Endothelial cell of umbilical vein (primary cell): Measurements from ENCODE around the gene CP. TPM values are rescaled to one million over a fixed set of nuclear protein-coding genes. Genes with fewer than 3 reads are reported as not detected.

ENCODE experiments used
- BruUV-seq: library from RNA; stranded (reverse); fragments of 400-500 nt; replicated peaks from 2 replicates; lab custom pipeline; 2021; lab: Mats Ljungman, UMichigan
- CTCF ChIA-PET: fragments of 300-600, 350-600 bp; sonication (Branson Sonifier 250); formaldehyde crosslinking; loops from one replicate; lab custom pipeline; 2021; ENCODE audit warnings: antibody characterized with exemption, inconsistent platforms; lab: Charles Lee
- POLR2A ChIA-PET: fragments of 300-600, 350-600 bp; sonication (Branson Sonifier 250); formaldehyde crosslinking; loops from one replicate; lab custom pipeline; 2021; ENCODE audit warnings: antibody characterized with exemption, inconsistent platforms; lab: Charles Lee
- DNase-seq: peaks from one replicate; pipeline ENCODE4 v3.0.0-alpha.2; 2011; ENCODE audit warnings: low read depth, low spot score
- FAIRE-seq: peaks from 2 replicates; lab custom pipeline; 2011; peaks lifted over from hg19 to GRCh38; lab: Jason Lieb, UNC
- H2AFZ ChIP-seq: 2 replicates; pipeline ENCODE4 v1.6.0; 2012; ENCODE audit warnings: low read depth, low read length, control low read depth, inconsistent platforms
- H3K27ac ChIP-seq: 2 replicates; pipeline ENCODE4 v1.5.1; 2011; ENCODE audit warnings: low read depth, mild to moderate bottlenecking, control low read depth, low read length, moderate library complexity; ENCODE audit not compliant: insufficient read depth
- H3K27me3 ChIP-seq, 2 experiments: 2 replicates each; pipeline versions ENCODE4 v1.6.0 to v1.6.1; 2011; ENCODE audit warnings: low read length in 2 of 2, mixed read lengths in 1 of 2; ENCODE audit not compliant: control insufficient read depth in 2 of 2, insufficient read depth in 2 of 2
- H3K36me3 ChIP-seq, 2 experiments: 2 replicates in 1 of 2; 3 replicates in 1 of 2; pipeline ENCODE4 v1.5.1; 2011; ENCODE audit warnings: low read length in 2 of 2, mild to moderate bottlenecking in 1 of 2, moderate library complexity in 1 of 2; ENCODE audit not compliant: control insufficient read depth in 2 of 2, insufficient read depth in 2 of 2; ENCODE audit errors: extremely low read depth in 1 of 2
- H3K4me1 ChIP-seq: 3 replicates; pipeline ENCODE4 v1.5.1; 2011; ENCODE audit warnings: mild to moderate bottlenecking, low read length; ENCODE audit not compliant: control insufficient read depth, insufficient read depth; ENCODE audit errors: extremely low read depth
- H3K4me2 ChIP-seq: 2 replicates; pipeline ENCODE4 v1.6.1; 2011; ENCODE audit warnings: low read length, control low read depth, mixed read lengths; ENCODE audit not compliant: insufficient read depth
- H3K4me3 ChIP-seq, 3 experiments: fragments of 200-600 bp in 1 of 3; sonication (generic), shearing (Covaris generic) in 1 of 3; replicated peaks in 1 of 3; 2 replicates each; pipeline ENCODE4 v1.5.1; 2011 to 2016; ENCODE audit warnings: control low read depth in 3 of 3, low read length in 3 of 3, mild to moderate bottlenecking in 2 of 3, inconsistent platforms in 1 of 3, low read depth in 1 of 3, moderate library complexity in 1 of 3; ENCODE audit not compliant: insufficient read depth in 1 of 3
- H3K79me2 ChIP-seq: 2 replicates; pipeline ENCODE4 v1.6.0; 2012; ENCODE audit warnings: low read length, inconsistent platforms; ENCODE audit not compliant: control insufficient read depth, insufficient read depth
- H3K9ac ChIP-seq: replicated peaks from 2 replicates; pipeline ENCODE3; 2011; ENCODE audit warnings: low read length, control low read depth; ENCODE audit not compliant: insufficient read depth; ENCODE audit errors: extremely low read depth
- H3K9me1 ChIP-seq: replicated peaks from 3 replicates; pipeline ENCODE4 v1.6.0; 2011; ENCODE audit warnings: mild to moderate bottlenecking, low read length; ENCODE audit not compliant: control insufficient read depth, insufficient read depth; ENCODE audit errors: extremely low read depth
- H3K9me3 ChIP-seq: replicated peaks from 2 replicates; pipeline ENCODE4 v1.5.1; 2012; ENCODE audit warnings: low read length, inconsistent platforms; ENCODE audit not compliant: control insufficient read depth, insufficient read depth
- H4K20me1 ChIP-seq: replicated peaks from 2 replicates; pipeline ENCODE3; 2011; ENCODE audit warnings: mild to moderate bottlenecking, low read length; ENCODE audit not compliant: control insufficient read depth, insufficient read depth; ENCODE audit errors: extremely low read depth
- EZH2 ChIP-seq: IDR thresholded peaks from 2 replicates; pipeline ENCODE4 v1.6.1; 2012; ENCODE audit warnings: borderline replicate concordance, low read depth, mild to moderate bottlenecking, moderate library complexity, low read length, inconsistent platforms; ENCODE audit not compliant: severe bottlenecking
- FOS ChIP-seq: IDR thresholded peaks from 2 replicates; pipeline ENCODE4 v1.6.1; 2011; ENCODE audit warnings: mild to moderate bottlenecking, low read length, moderate library complexity, borderline replicate concordance; ENCODE audit not compliant: insufficient read depth
- GATA2 ChIP-seq: IDR thresholded peaks from 2 replicates; pipeline ENCODE4 v1.7.0; 2011; ENCODE audit warnings: low read depth, mild to moderate bottlenecking, moderate library complexity, mixed read lengths, low read length; ENCODE audit not compliant: insufficient read length, insufficient read depth
- JUN ChIP-seq: IDR thresholded peaks from 2 replicates; pipeline ENCODE4 v1.6.1; 2011; ENCODE audit warnings: borderline replicate concordance, low read depth; ENCODE audit not compliant: insufficient read length, insufficient read depth
- MYC ChIP-seq: IDR thresholded peaks from one replicate; pipeline ENCODE4 v1.6.1; 2011; ENCODE audit warnings: mild to moderate bottlenecking, low read depth, low read length
- POLR2A ChIP-seq: IDR thresholded peaks from 2 replicates; pipeline ENCODE4 v1.6.1; 2012; ENCODE audit warnings: low read depth, mild to moderate bottlenecking, control low read depth, low read length
- POLR2AphosphoS5 ChIP-seq: IDR thresholded peaks from 2 replicates; pipeline ENCODE4 v1.6.1; 2012; ENCODE audit warnings: low read depth, mild to moderate bottlenecking, control low read depth, low read length, moderate library complexity; ENCODE audit not compliant: insufficient read depth
- dilution Hi-C: fragments of 300-500 bp; cut with MboI; formaldehyde crosslinking; loops from one replicate; pipeline ENCODE4 v1.15.0; 2019; ENCODE audit warnings: low sequenced_read_pairs; ENCODE audit not compliant: extremely low pct_ligation_motif_present
- intact Hi-C: fragments of 100-400 bp; cut with micrococcal nuclease; formaldehyde crosslinking; loops from one replicate; pipeline ENCODE4 v1.10.0; 2022
- polyA plus RNA-seq, 4 experiments: library from polyadenylated mRNA; depleted of rRNA in 3 of 4; stranded (reverse) in 3 of 4; unstranded in 1 of 4; fragments of >200 nt; gene quantifications; 2 replicates each; pipeline versions ENCODE4 v1.2.1 to v1.2.3, GENCODE V29; 2011 to 2012; ENCODE audit warnings: missing spikeins in 1 of 4
- total RNA-seq: library from RNA; stranded (reverse); gene quantifications from 2 replicates; pipeline ENCODE4 v1.2.3, GENCODE V29; 2021
- TF ChIP-seq, protein P1 (sequence below), 2 donors: IDR thresholded peaks; 1 replicate in 1 of 2; 2 replicates in 1 of 2; pipeline ENCODE4 v1.5.1; 2011; ENCODE audit warnings: low read length in 2 of 2, mild to moderate bottlenecking in 2 of 2, moderate library complexity in 2 of 2, control low read depth in 1 of 2, inconsistent platforms in 1 of 2, low read depth in 1 of 2; ENCODE audit not compliant: insufficient read depth in 1 of 2; ENCODE audit errors: extremely low read depth in 1 of 2
- TF ChIP-seq, protein P2 (sequence below): IDR thresholded peaks from 2 replicates; pipeline ENCODE4 v1.6.1; 2011; ENCODE audit not compliant: insufficient read depth, insufficient read length

CP gene
- total and polyA plus RNA-seq, 2 donors (not counting 3 experiments of a cell fraction or from before 2014, with no cell fraction given), result not detected

DNA sequence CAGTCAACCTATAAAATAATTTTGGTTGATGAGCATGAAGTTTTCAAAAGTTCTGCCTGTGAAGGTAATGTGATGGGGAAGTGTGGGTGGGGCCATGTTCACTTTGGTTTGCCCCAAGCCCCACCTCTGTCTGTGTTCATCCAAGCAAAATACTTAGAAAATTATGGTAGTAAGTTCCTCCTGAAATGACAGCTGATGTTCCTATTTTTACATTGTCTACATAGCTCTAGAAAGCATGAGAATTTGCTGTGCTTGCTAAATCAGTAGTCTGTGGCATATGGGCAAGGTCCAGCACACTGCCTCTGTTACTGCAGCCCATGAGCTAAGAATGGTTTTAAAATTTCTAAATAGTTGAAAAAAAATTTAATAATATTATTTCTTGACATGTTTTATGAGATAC is 21.9 kb upstream of the CP start:
- Histone ChIP-seq H3K4me1 (peaks cover 17% of the 10 kb centered on the region), H3K27me3 (no peaks in the 10 kb centered on the region), H3K9me1 (no peaks in the 10 kb centered on the region), H3K9ac (no peak overlapping the region), H4K20me1 (no peaks in the 10 kb centered on the region), H3K36me3 (no peaks in the 10 kb centered on the region), H3K79me2 (no peaks in the 10 kb centered on the region), H3K4me3 (no peak overlapping the region), H3K4me2 (no peak overlapping the region), H3K27ac (no peak overlapping the region), H2AFZ (no peak overlapping the region), H3K9me3 (no peaks in the 10 kb centered on the region)
- ChIA-PET CTCF (interaction anchor here (0.9 to 1.5 kb wide), 2 partner anchors 123 to 288 kb away, joined by 3 to 5 read pairs; no protein-coding TSS in a partner anchor), POLR2A (no interaction called here)
- FAIRE-seq (no peak), DNase-seq (no peak)
- dilution Hi-C loops (no loop called here), intact Hi-C loops (no loop called here)
- BruUV-seq, result no TSS peak
- TF ChIP-seq, protein P1, sequence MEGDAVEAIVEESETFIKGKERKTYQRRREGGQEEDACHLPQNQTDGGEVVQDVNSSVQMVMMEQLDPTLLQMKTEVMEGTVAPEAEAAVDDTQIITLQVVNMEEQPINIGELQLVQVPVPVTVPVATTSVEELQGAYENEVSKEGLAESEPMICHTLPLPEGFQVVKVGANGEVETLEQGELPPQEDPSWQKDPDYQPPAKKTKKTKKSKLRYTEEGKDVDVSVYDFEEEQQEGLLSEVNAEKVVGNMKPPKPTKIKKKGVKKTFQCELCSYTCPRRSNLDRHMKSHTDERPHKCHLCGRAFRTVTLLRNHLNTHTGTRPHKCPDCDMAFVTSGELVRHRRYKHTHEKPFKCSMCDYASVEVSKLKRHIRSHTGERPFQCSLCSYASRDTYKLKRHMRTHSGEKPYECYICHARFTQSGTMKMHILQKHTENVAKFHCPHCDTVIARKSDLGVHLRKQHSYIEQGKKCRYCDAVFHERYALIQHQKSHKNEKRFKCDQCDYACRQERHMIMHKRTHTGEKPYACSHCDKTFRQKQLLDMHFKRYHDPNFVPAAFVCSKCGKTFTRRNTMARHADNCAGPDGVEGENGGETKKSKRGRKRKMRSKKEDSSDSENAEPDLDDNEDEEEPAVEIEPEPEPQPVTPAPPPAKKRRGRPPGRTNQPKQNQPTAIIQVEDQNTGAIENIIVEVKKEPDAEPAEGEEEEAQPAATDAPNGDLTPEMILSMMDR (IDR thresholded peaks at IDR 0.05; ENCODE audit: extremely low read depth in 1 of 2, insufficient read depth in 1 of 2, low read depth in 1 of 2, low read length in 2 of 2), result no peak
- TF ChIP-seq FOS, result no peak

DNA sequence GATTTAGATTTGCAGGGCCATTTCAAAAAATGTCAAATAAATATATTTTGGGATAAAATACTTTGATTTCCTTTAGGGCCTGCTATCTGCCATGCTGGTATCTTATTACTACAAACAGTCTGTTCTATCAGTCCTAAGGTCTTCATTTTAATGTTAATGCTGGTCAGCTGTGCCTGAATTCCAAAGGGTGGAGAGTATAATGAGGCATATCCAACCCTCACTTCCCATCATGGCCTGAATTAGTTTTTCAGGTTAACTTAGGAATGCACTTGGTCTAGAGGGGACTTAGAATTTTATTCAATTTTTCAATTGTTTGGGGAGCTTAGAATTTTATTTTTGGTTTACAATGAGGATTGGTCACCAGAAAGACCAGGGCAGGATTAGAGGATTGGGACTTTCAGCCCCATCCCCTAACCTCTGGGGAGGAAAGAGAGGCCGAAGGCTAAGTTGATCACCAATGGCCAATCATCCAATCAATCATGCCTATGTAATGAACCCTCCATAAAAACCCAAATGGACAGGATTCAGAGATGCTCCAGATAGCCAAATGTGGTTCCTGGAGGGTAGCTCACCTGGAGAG is 17.8 kb upstream of the CP start:
- DNase-seq, result no peak
- intact Hi-C loops, result no loop called here
- Histone ChIP-seq H3K9ac (no peak overlapping the region), H3K36me3 (no peaks in the 10 kb centered on the region), H3K9me1 (no peaks in the 10 kb centered on the region), H2AFZ (no peak overlapping the region), H3K4me1 (no peaks in the 10 kb centered on the region), H4K20me1 (no peaks in the 10 kb centered on the region), H3K4me3 (no peak overlapping the region), H3K9me3 (no peaks in the 10 kb centered on the region), H3K4me2 (no peak overlapping the region), H3K79me2 (no peaks in the 10 kb centered on the region), H3K27ac (no peak overlapping the region), H3K27me3 (no peaks in the 10 kb centered on the region)
- CTCF ChIA-PET, result interaction anchor here (1.7 kb wide), 1 partner anchor 30 kb away, joined by 4 read pairs; no protein-coding TSS in a partner anchor
- dilution Hi-C loops, result no loop called here
- no TSS peak for BruUV-seq
- FAIRE-seq, result no peak
- no peak for TF ChIP-seq MYC
- TF ChIP-seq EZH2, result no peak
- TF ChIP-seq FOS, result no peak
- no peak for TF ChIP-seq POLR2A
- no peak for TF ChIP-seq JUN
- no peak for TF ChIP-seq GATA2
- TF ChIP-seq, protein P1 (IDR thresholded peaks at IDR 0.05; ENCODE audit: extremely low read depth in 1 of 2, insufficient read depth in 1 of 2, low read depth in 1 of 2, low read length in 2 of 2), result no peak
- TF ChIP-seq, protein P2, sequence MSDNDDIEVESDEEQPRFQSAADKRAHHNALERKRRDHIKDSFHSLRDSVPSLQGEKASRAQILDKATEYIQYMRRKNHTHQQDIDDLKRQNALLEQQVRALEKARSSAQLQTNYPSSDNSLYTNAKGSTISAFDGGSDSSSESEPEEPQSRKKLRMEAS, result no peak
- no peak for TF ChIP-seq POLR2AphosphoS5
- POLR2A ChIA-PET, result no interaction called here
